ENCODE data around the gene SUCLG2.

GRCh38 chr3:67418426-67419217 is 235.8 kb downstream of the SUCLG2 start:
- TF ChIP-seq CTCF (IDR thresholded peaks at IDR 0.05; ENCODE audit: low read length) (no peak), EZH2 (IDR thresholded peaks at IDR 0.05; ENCODE audit: borderline replicate concordance, low read length) (no peak)

All from OCI-LY1 (cell line).